HG03060 (cell line): ENCODE results near the gene LRP1-AS.

ENCODE experiments used
- ATAC-seq: cut with Tn5 transposase; IDR thresholded peaks from one replicate; pipeline ENCODE4 v1.9.1; 2021; ENCODE audit warnings: low read depth, moderate number of reproducible peaks; ENCODE audit not compliant: unreplicated experiment

Gene LRP1-AS

DNA sequence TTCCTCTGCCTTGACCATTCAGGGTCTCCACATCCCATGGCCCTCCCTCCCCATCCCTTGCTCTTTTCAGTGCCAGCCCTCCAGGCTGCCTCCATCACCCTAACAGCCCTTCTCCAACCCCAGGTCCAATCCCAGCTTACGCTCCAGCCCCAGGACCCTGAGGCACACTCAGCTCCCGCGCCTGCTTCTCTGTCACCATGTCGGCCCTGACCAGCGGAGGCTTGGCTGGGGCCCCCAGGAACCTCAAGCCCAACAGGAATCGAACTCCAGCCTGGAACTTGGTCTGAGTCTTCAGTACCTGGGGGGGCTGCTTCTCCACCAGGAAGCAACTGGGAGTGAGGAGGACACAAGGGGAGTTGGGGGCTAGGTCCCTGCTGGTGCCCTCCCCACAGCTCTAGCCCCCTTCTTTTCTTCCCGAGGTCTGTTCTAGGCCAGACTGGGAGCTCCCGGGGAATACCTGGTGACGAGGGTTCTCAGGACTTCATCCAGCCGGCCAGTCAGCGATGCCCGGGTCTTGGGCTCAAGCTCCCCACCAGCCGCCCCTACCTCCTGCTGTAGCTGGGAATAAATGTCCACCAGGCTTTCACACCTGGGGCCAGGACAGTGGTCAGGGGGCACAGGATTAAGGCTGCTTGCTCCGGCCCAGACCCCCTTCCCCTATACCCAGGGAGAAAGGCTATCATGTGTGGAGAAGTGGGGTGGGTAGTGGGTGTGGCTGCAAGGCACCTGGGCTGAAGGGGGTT, 42.2 kb downstream of the LRP1-AS start:
- no peak for ATAC-seq

- ATAC-seq = no peak
These were observed 43.0 kb downstream of the LRP1-AS start for GRCh38 chr12:57104292-57104910.

DNA sequence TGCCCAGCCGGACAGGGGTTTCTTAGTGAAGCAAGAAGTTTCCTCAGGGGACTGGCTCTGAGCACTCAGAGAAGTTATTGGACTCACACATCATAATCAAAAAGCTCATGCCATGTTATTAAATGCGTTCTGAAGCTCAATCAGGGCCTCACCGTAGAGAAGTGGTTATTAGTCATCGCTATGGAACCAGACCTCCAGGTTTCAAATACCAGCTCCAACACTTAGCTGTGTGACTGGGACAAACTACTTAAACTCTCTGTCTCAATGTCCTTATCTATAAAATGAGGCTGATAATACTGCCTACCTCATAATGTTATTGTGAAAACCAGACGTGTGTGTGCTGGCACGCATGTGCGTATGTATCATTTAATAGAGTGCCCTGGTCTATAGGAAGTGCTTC, 43.6 kb downstream of the LRP1-AS start:
- ATAC-seq = no peak

- no peak for ATAC-seq
These were observed 45.3 kb downstream of the LRP1-AS start for GRCh38 chr12:57101892-57102695.

DNA sequence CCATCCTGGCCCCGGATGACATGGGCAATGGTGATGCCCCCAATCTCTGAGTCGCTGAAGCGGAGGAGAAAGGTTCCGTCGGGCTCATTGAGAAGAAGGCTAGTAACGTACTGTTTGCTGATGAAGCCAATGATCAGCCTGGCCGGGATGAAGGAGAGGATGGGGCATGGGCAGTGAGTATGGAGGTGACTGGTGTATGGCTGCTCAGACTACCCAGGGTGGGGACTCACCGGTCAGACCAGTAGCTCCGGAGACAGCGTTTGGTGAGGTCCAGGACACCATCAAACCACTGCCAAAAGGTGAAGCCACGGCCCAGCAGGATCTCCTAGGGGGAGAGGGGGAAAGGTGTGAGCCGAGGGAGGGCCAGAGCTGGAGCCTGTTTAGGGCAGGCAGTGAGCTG, 47.7 kb downstream of the LRP1-AS start:
- no peak for ATAC-seq

GRCh38 chr12:57099047-57099714, 48.2 kb downstream of the LRP1-AS start:
- ATAC-seq = no peak

GRCh38 chr12:57098546-57098945, 48.9 kb downstream of the LRP1-AS start:
- no peak for ATAC-seq

DNA sequence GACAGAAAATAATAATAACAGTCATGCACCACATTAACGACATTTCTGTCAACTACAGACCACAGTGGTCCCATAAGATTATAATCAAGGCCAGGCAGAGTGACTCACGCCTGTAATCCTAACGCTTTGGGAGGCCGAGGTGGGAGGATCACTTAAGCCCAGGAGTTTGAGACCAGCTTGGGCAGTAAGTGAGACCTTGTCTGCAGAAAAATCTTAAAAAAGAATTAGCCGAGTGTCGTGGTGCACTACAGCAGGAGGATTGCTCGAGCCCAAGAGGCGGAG, 49.9 kb downstream of the LRP1-AS start:
- ATAC-seq = no peak

GRCh38 chr12:57096748-57097553, 50.5 kb downstream of the LRP1-AS start:
- ATAC-seq = no peak

DNA sequence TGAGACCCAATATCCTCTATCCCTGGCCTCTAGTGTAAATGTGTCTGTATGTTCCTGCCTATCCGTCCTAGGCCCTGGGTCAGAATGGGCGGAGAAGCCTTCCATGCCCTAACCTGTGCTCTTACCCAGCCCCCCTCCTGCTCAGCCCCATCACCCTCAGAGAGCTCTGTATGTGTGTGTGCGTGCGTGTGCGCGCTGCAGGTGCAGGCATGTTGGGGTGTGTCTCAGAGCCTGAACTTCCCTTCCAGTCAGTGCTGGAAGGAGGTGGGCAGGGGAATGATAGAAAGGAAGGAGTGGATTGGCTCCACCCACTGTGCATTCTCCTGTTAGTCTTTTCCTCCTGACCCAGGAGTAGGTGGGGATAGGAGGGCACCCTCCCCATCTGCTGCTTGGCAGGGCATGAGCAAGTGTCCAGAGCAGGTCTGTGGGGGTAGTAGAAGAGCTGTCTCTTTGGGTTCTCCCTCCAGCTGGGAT, 51.3 kb downstream of the LRP1-AS start:
- ATAC-seq = no peak

DNA sequence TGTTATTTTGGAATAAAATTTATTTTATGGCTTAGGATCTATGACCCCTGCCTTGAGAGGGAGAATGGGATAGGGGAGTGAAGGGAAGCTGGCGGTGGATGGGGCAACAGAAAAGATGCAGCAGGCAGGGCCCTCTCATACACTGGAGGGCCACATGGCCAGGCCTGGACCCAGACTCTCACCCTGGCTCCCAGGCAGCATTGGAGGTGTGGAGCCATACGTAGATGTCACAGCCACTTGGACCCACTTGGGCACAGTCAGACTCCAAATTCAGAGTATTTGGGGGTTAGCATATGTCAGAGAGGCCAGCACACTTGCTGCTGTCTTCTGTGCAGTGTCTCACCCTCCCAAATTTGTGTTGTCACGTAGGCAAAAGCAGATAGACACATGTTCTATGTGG, 52.0 kb downstream of the LRP1-AS start:
- no peak for ATAC-seq
